HepG2 (cell line): ENCODE measurements around the gene TMEM150C. TPM values are rescaled to one million over a fixed set of nuclear protein-coding genes. Genes with fewer than 3 reads are reported as not detected.

Experiments
- CTCF ChIP-seq: sonication (generic); formaldehyde crosslinking; IDR thresholded peaks from 2 replicates; pipeline ENCODE4 v1.5.0; 2020; ENCODE audit warnings: mild to moderate bottlenecking, missing genetic modification reagents, moderate library complexity
- GABPA ChIP-seq, 2 experiments: IDR thresholded peaks; 2 replicates each; pipeline ENCODE4 v1.6.1; 2011 to 2016; ENCODE audit warnings: low read depth in 2 of 2, low read length in 1 of 2, missing biosample characterization in 1 of 2, missing genetic modification characterization in 1 of 2
- GATAD1 ChIP-seq: IDR thresholded peaks from 2 replicates; pipeline ENCODE4 v1.6.1; 2016; ENCODE audit warnings: missing genetic modification reagents, missing compliant biosample characterization
- MAX ChIP-seq: IDR thresholded peaks from 2 replicates; pipeline ENCODE4 v1.6.1; 2012; ENCODE audit warnings: inconsistent platforms
- ZNF367 ChIP-seq: sonication (generic); formaldehyde crosslinking; IDR thresholded peaks from 2 replicates; pipeline ENCODE4 v1.4.0; 2020; ENCODE audit warnings: missing genetic modification reagents, borderline replicate concordance
- ZNF512B ChIP-seq: sonication (generic); formaldehyde crosslinking; IDR thresholded peaks from 2 replicates; pipeline ENCODE4 v1.5.1; 2020; ENCODE audit warnings: missing genetic modification reagents, mild to moderate bottlenecking, borderline replicate concordance
- polyA plus RNA-seq, 8 experiments: library from polyadenylated mRNA; depleted of rRNA in 3 of 8; stranded (reverse) in 7 of 8; unstranded in 1 of 8; fragments of >200 nt; fragmentation: Illumina TruSeq in 4 of 8; extraction: Trizol in 4 of 8; gene quantifications; 2 replicates each; pipeline versions ENCODE4 v1.2.1 to v1.2.3, GENCODE V29; 2011 to 2016; ENCODE audit warnings: low read depth in 4 of 8, missing spikeins in 1 of 8, mixed read lengths in 1 of 8; ENCODE audit not compliant: insufficient read depth in 1 of 8
- total RNA-seq, 5 experiments: library from RNA; depleted of rRNA; stranded (reverse); fragments of >200 nt; fragmentation: Illumina TruSeq; extraction: Trizol; gene quantifications; 2 replicates each; pipeline ENCODE4 v1.2.3, GENCODE V29; 2016; ENCODE audit warnings: low read depth in 1 of 5
- TF ChIP-seq, protein P1 (sequence below): sonication (generic); formaldehyde crosslinking; IDR thresholded peaks from 2 replicates; pipeline ENCODE4 v1.8.1; 2023; ENCODE audit warnings: mild to moderate bottlenecking, missing genetic modification reagents

Gene TMEM150C
- total and polyA plus RNA-seq, 2 of the 13 experiments (the other 11 are each of a cell fraction or from before 2014, with no cell fraction given): 0.33 to 0.42 TPM

- TF ChIP-seq ZNF512B (CRISPR knock-in tag) (no peak), GABPA (IDR thresholded peaks at IDR 0.05; ENCODE audit: low read depth, low read length) (0 out of 2 replicates have a peak, but pooled peaks have one; percentile 12), GABPA (CRISPR knock-in tag; IDR thresholded peaks at IDR 0.05; ENCODE audit: low read depth) (no peak), MAX (peak; percentile 39; the same call in 1 of the 2 replicates), GATAD1 (CRISPR knock-in tag) (no peak), CTCF (peak; percentile 21; the same call in 1 of the 2 replicates), ZNF367 (no peak)
- TF ChIP-seq, protein P1, sequence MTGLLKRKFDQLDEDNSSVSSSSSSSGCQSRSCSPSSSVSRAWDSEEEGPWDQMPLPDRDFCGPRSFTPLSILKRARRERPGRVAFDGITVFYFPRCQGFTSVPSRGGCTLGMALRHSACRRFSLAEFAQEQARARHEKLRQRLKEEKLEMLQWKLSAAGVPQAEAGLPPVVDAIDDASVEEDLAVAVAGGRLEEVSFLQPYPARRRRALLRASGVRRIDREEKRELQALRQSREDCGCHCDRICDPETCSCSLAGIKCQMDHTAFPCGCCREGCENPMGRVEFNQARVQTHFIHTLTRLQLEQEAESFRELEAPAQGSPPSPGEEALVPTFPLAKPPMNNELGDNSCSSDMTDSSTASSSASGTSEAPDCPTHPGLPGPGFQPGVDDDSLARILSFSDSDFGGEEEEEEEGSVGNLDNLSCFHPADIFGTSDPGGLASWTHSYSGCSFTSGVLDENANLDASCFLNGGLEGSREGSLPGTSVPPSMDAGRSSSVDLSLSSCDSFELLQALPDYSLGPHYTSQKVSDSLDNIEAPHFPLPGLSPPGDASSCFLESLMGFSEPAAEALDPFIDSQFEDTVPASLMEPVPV (CRISPR knock-in tag): no peak
Measured at GRCh38 chr4:82561786-82562563, at the start of gene TMEM150C (continued).
